GM23338 (cell line): Measurements from ENCODE around the gene PPM1N. TPM values are rescaled to one million over a fixed set of nuclear protein-coding genes. Genes with fewer than 3 reads are reported as not detected.

ENCODE experiments used
- ATAC-seq: fragments of 200-7000 bp; cut with Tn5 transposase; 3 replicates; pipeline ENCODE4 v1.9.1; 2020
- DNase-seq: peaks from one replicate; pipeline ENCODE4 v3.0.0-alpha.2; 2015; ENCODE audit warnings: low spot score
- H2AFZ ChIP-seq: fragments of 200-600 bp; sonication (generic); 2 replicates; pipeline ENCODE4 v1.8.0; 2016; ENCODE audit warnings: antibody characterized with exemption, mild to moderate bottlenecking, moderate library complexity
- H3F3A ChIP-seq: fragments of 200-600 bp; sonication (generic); replicated peaks from 2 replicates; pipeline ENCODE4 v1.8.0; 2017; ENCODE audit warnings: antibody characterized with exemption, mixed run types, low read depth
- H3K27ac ChIP-seq: fragments of 200-600 bp; sonication (generic); 2 replicates; pipeline ENCODE4 v1.6.1; 2016; ENCODE audit warnings: low read depth
- H3K27me3 ChIP-seq: fragments of 200-600 bp; sonication (generic); 2 replicates; pipeline ENCODE4 v1.8.0; 2016; ENCODE audit warnings: mild to moderate bottlenecking, mixed run types, moderate library complexity; ENCODE audit not compliant: insufficient read depth
- H3K36me3 ChIP-seq: fragments of 200-600 bp; sonication (generic); 2 replicates; pipeline ENCODE4 v1.8.0; 2016; ENCODE audit warnings: mild to moderate bottlenecking; ENCODE audit not compliant: insufficient read depth
- H3K4me1 ChIP-seq: fragments of 200-600 bp; sonication (generic); 2 replicates; pipeline ENCODE4 v1.8.0; 2016; ENCODE audit warnings: mild to moderate bottlenecking, moderate library complexity; ENCODE audit not compliant: insufficient read depth
- H3K4me2 ChIP-seq: fragments of 200-600 bp; sonication (generic); 2 replicates; pipeline ENCODE4 v1.7.1; 2017; ENCODE audit warnings: mixed run types
- H3K4me3 ChIP-seq: fragments of 200-600 bp; sonication (generic); 2 replicates; pipeline ENCODE4 v1.6.1; 2016; ENCODE audit warnings: mixed run types
- H3K79me2 ChIP-seq: fragments of 200-600 bp; sonication (generic); replicated peaks from 2 replicates; pipeline ENCODE4 v1.8.0; 2017; ENCODE audit warnings: mild to moderate bottlenecking; ENCODE audit not compliant: insufficient read depth
- H3K9me2 ChIP-seq: fragments of 200-600 bp; sonication (generic); 2 replicates; pipeline ENCODE4 v1.8.0; 2017; ENCODE audit not compliant: insufficient read depth
- H4K20me1 ChIP-seq: fragments of 200-600 bp; sonication (generic); replicated peaks from 2 replicates; pipeline ENCODE4 v1.8.0; 2017; ENCODE audit warnings: mild to moderate bottlenecking; ENCODE audit not compliant: insufficient read depth
- H3K27ac Mint-ChIP-seq: 2 replicates; pipeline ENCODE4 v1.8.0; 2020; ENCODE audit warnings: inconsistent platforms, mild to moderate bottlenecking, moderate library complexity, mixed read lengths
- H3K27me3 Mint-ChIP-seq: 3 replicates; pipeline ENCODE4 v1.8.0; 2022; ENCODE audit warnings: low read depth, mild to moderate bottlenecking, moderate library complexity, mixed read lengths, inconsistent platforms; ENCODE audit not compliant: insufficient read depth, poor library complexity
- H3K36me3 Mint-ChIP-seq: 3 replicates; pipeline ENCODE4 v1.8.0; 2021; ENCODE audit warnings: low read depth, mild to moderate bottlenecking, inconsistent platforms, moderate library complexity, mixed read lengths
- H3K4me1 Mint-ChIP-seq: 3 replicates; pipeline ENCODE4 v1.8.0; 2020; ENCODE audit warnings: mild to moderate bottlenecking, inconsistent platforms, mixed read lengths
- H3K4me3 Mint-ChIP-seq: 3 replicates; pipeline ENCODE4 v1.8.0; 2021; ENCODE audit warnings: moderate library complexity, mild to moderate bottlenecking, inconsistent platforms, mixed read lengths
- H3K9me3 Mint-ChIP-seq: 3 replicates; pipeline ENCODE4 v1.8.0; 2020; ENCODE audit warnings: moderate library complexity, mild to moderate bottlenecking, inconsistent platforms, mixed read lengths
- CREB1 ChIP-seq: fragments of 250-450 bp; sonication (Bioruptor Pico); IDR thresholded peaks from 2 replicates; pipeline ENCODE4 v1.5.0; 2020; ENCODE audit warnings: low read depth, mild to moderate bottlenecking, moderate library complexity
- EZH2 ChIP-seq: fragments of 200-600 bp; sonication (generic); IDR thresholded peaks from one replicate; pipeline ENCODE4 v1.8.0; 2017; ENCODE audit warnings: antibody characterized with exemption, mild to moderate bottlenecking, low read depth; ENCODE audit not compliant: unreplicated experiment
- EZH2phosphoT487 ChIP-seq: fragments of 200-600 bp; sonication (generic); IDR thresholded peaks from one replicate; pipeline ENCODE4 v1.8.1; 2018; ENCODE audit warnings: antibody characterized with exemption; ENCODE audit not compliant: unreplicated experiment
- JUNB ChIP-seq: IDR thresholded peaks from one replicate; pipeline ENCODE4 v1.6.1; 2016; ENCODE audit warnings: antibody characterized with exemption; ENCODE audit not compliant: unreplicated experiment
- NANOG ChIP-seq: IDR thresholded peaks from 2 replicates; pipeline ENCODE4 v1.6.1; 2016; ENCODE audit warnings: antibody characterized with exemption, borderline replicate concordance
- POLR2AphosphoS5 ChIP-seq: IDR thresholded peaks from 2 replicates; pipeline ENCODE4 v1.6.1; 2016; ENCODE audit warnings: antibody characterized with exemption, low read depth
- STAT1 ChIP-seq: IDR thresholded peaks from one replicate; pipeline ENCODE4 v1.6.1; 2016; ENCODE audit warnings: antibody characterized with exemption; ENCODE audit not compliant: unreplicated experiment
- ZNF114 ChIP-seq: fragments of 250-450 bp; sonication (Bioruptor Pico); IDR thresholded peaks from 2 replicates; pipeline ENCODE4 v1.5.0; 2020; ENCODE audit warnings: mild to moderate bottlenecking, moderate library complexity
- ZNF331 ChIP-seq: fragments of 250-450 bp; sonication (Bioruptor Pico); IDR thresholded peaks from 2 replicates; pipeline ENCODE4 v1.5.0; 2020; ENCODE audit warnings: low read depth, mild to moderate bottlenecking, moderate library complexity
- ZNF462 ChIP-seq: fragments of 250-450 bp; sonication (Bioruptor Pico); IDR thresholded peaks from 2 replicates; pipeline ENCODE4 v1.5.0; 2020; ENCODE audit warnings: mild to moderate bottlenecking, moderate library complexity
- polyA plus RNA-seq: library from polyadenylated mRNA; unstranded; fragments of >200 nt; fragmentation: Nextera tagmentation; extraction: Ambion mirVana; gene quantifications from 2 replicates; pipeline ENCODE4 v1.2.1, GENCODE V29; 2016
- total RNA-seq: library from RNA; depleted of rRNA; stranded (reverse); fragments of >200 nt; shearing (Covaris generic); gene quantifications from 2 replicates; pipeline ENCODE4 v1.2.3, GENCODE V29; 2014
- TF ChIP-seq, protein P1 (sequence below), 2 experiments: fragments of 200-600 bp in 1 of 2; sonication (generic) in 1 of 2; conservative IDR thresholded peaks; 2 replicates each; pipeline versions ENCODE4 v1.5.1 to v1.6.1; 2016 to 2017; ENCODE audit warnings: antibody characterized with exemption in 2 of 2, low read depth in 2 of 2, mild to moderate bottlenecking in 2 of 2, moderate library complexity in 1 of 2
- TF ChIP-seq, protein P2 (sequence below): IDR thresholded peaks from 2 replicates; pipeline ENCODE4 v1.6.1; 2016; ENCODE audit warnings: antibody characterized with exemption

The PPM1N gene
- total and polyA plus RNA-seq, 2 experiments from 2014 or later, result 15.2 to 25.1 TPM

DNA sequence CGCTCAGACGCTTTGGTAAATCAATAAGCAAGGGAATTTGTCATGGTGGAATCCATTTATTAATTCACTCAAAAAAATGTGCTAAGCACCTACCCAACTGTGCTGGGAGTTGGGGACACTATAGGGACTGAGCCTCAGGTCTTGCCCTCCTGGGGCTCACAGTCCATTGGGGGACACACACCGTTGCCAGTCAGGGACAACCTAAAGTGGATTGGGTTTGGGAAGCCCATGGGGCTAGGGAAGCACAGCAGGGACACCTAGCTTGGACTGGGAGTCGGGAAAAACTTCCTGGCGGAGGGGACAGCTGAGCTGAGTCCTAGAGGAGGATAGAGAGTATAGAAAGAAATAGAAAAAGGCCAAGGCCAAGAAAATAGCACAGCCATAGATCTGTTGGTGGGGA lies 21.9 kb upstream of the PPM1N start (continued):
- TF ChIP-seq, protein P1, sequence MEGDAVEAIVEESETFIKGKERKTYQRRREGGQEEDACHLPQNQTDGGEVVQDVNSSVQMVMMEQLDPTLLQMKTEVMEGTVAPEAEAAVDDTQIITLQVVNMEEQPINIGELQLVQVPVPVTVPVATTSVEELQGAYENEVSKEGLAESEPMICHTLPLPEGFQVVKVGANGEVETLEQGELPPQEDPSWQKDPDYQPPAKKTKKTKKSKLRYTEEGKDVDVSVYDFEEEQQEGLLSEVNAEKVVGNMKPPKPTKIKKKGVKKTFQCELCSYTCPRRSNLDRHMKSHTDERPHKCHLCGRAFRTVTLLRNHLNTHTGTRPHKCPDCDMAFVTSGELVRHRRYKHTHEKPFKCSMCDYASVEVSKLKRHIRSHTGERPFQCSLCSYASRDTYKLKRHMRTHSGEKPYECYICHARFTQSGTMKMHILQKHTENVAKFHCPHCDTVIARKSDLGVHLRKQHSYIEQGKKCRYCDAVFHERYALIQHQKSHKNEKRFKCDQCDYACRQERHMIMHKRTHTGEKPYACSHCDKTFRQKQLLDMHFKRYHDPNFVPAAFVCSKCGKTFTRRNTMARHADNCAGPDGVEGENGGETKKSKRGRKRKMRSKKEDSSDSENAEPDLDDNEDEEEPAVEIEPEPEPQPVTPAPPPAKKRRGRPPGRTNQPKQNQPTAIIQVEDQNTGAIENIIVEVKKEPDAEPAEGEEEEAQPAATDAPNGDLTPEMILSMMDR (conservative IDR thresholded peaks at IDR 0.05; ENCODE audit: low read depth in 2 of 2), result no peak

DNA sequence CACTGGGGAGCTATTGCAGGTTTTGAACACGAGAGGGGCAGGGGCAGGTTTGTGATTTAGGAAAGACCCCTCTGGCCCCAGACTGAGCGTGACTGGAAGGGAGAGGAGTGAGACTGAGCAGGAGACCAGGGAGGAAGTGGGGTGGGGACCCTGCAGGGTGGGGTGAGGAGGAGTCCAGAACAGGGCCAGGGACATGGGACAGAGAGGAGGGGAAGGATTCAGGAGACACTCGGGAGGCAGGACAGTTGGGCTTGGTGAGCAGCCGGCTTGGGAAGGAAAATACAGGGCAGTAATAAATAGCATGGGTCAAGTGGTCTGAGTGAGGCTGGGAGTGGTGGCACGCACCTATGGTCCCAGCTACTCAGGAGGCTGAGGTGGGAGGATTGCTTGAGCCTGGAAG lies 21.1 kb upstream of the PPM1N start:
- H3K27ac ChIP-seq, result no peak overlapping the region
- H3K4me3 ChIP-seq, result no peak overlapping the region
- peaks cover 38% of the 10 kb centered on the region for H3K27me3 Mint-ChIP-seq
- no peaks in the 10 kb centered on the region for H4K20me1 ChIP-seq
- ATAC-seq, result no peak
- peak overlapping the region; percentile 40; the same call in 1 of the 3 replicates for H3K4me3 Mint-ChIP-seq
- peaks cover 2% of the 10 kb centered on the region; the same call in 2 of the 3 replicates for H3K9me3 Mint-ChIP-seq
- H3K4me2 ChIP-seq, result no peak overlapping the region
- peaks cover 5% of the 10 kb centered on the region; the same call in 1 of the 2 replicates for H3F3A ChIP-seq
- no peaks in the 10 kb centered on the region for H3K36me3 ChIP-seq
- no peak for DNase-seq
- peaks cover 38% of the 10 kb centered on the region for H3K27me3 ChIP-seq
- H3K36me3 Mint-ChIP-seq, result no peaks in the 10 kb centered on the region; the same call in 2 of the 3 replicates
- no peaks in the 10 kb centered on the region for H3K79me2 ChIP-seq
- H3K4me1 ChIP-seq, result peaks cover 11% of the 10 kb centered on the region; the same call in 1 of the 2 replicates
- no peak overlapping the region for H2AFZ ChIP-seq
- H3K9me2 ChIP-seq, result no peaks in the 10 kb centered on the region
- no peak overlapping the region for H3K27ac Mint-ChIP-seq
- H3K4me1 Mint-ChIP-seq, result peaks cover 26% of the 10 kb centered on the region
- TF ChIP-seq ZNF114 (no peak), ZNF462 (CRISPR knock-in tag) (no peak), CREB1 (CRISPR knock-in tag) (no peak), ZNF331 (CRISPR knock-in tag) (no peak), POLR2AphosphoS5 (no peak), NANOG (no peak), STAT1 (no peak), EZH2 (no peak), EZH2phosphoT487 (no peak), JUNB (no peak)
- TF ChIP-seq, protein P1 (conservative IDR thresholded peaks at IDR 0.05; ENCODE audit: low read depth in 2 of 2), result no peak
- TF ChIP-seq, protein P2, sequence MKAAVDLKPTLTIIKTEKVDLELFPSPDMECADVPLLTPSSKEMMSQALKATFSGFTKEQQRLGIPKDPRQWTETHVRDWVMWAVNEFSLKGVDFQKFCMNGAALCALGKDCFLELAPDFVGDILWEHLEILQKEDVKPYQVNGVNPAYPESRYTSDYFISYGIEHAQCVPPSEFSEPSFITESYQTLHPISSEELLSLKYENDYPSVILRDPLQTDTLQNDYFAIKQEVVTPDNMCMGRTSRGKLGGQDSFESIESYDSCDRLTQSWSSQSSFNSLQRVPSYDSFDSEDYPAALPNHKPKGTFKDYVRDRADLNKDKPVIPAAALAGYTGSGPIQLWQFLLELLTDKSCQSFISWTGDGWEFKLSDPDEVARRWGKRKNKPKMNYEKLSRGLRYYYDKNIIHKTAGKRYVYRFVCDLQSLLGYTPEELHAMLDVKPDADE, result no peak
